ENCODE results near the gene RTRAF.

The RTRAF gene

DNA sequence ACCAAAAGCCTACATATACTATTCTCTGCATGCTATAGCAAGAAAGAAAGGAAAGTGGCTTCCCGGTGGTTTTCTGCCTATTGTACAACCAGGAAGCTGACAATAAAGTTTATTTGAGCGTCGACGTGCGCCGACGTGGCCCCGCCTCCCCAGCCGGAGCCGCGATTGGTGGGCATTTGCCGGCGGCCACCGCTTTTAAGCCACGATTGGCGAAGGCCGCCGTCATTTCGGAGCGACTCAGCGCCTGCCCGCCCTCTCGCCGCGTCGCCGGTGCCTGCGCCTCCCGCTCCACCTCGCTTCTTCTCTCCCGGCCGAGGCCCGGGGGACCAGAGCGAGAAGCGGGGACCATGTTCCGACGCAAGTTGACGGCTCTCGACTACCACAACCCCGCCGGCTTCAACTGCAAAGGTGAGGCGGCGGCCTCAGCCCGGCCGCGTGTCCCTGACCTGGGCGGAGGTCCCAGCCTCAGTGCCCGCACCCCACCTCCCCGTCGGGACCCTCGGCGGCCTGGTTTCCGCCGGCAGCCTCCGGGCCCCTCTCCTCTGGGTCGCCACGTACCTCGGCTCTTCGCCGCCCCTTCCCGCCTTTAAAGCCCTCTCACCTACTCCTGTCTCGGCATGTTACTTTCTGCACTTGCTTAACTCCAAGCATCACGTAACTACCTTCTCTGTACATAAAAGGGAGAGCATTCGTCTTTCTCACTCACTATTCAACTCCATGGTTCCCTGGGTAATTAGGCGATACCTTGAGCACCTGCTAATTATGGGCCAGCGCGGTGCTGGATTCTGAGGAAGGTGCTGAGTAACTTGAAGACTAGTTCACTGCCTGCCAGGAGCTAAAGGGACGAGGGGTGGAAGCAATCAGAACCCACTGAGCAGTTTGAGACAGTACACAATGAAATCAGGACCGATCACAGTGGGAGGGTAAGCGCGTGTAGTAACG lies at the start of gene RTRAF:
RTRAF (plus strand) TSS at position 254 of the 942 bp plus-strand sequence; CDS start at position 348, 94 bp downstream.
- DNase-seq (ENCODE audit: low spot score): peak; percentile 93

DNA sequence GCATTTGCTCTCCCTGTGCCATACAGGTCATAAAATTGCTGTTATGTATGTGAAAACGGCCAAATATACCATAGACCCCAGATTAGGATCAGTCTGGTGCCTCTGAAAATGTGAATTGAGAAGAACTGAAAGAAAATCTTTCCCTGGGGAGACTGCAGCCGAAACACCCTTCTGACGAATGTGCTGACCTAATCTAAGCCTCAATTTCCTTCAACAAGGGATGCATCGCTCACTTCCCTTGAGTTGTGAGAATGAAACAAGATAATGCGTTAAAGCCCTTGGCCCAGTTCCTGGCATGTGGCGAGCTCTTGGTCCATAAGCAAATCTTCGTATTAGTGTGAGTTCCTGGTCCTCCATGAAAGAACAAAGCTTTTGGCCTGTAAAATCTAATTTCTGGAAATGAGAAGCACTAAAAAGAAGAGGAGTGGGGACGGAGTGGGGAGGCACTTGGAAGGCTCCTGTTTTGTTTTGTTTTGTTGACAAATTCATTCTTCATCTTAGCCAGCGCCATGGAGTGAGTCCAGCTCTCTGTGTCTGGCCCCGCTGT lies 49.5 kb upstream of the RTRAF start:
- no peak for DNase-seq (ENCODE audit: low spot score)

DNA sequence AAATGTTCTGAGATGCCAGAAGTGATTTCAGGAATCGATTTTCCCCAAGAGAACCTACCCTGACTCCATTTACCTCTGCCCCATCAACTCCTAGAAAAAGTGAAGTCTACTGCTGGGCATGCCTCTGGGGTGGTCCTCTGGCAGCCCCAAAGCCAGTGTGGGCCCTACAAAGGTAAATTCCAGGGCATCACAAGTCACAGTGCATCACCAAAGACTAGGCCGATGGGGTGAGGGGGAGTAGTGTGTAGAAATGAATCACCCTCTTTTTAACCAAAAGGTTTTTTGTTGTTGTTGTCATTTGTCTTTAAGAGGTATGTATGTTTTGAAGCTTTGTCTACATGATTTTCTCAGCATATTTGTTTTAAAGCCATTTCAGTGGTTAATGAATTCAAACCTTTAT lies 46.4 kb upstream of the RTRAF start:
- DNase-seq (ENCODE audit: low spot score): no peak

DNA sequence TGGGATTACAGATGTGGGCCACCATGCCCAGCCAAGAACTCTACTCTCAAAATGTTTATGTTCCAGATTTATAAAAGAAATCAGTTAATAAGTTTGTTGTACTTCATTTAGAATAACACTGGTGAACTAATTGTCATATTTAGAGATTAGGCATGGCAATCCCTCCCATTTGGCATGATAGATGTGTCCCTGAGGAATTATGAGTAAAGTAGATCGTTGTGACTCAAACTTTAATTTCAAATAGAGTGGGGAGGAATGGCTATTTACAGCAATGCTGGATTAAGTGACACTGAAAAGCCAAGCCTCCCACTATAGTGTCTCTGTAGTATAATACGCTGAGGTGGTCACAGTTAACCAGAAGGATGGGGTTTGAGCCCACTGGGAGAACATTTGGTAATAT lies 39.3 kb upstream of the RTRAF start:
- DNase-seq (ENCODE audit: low spot score): no peak

DNA sequence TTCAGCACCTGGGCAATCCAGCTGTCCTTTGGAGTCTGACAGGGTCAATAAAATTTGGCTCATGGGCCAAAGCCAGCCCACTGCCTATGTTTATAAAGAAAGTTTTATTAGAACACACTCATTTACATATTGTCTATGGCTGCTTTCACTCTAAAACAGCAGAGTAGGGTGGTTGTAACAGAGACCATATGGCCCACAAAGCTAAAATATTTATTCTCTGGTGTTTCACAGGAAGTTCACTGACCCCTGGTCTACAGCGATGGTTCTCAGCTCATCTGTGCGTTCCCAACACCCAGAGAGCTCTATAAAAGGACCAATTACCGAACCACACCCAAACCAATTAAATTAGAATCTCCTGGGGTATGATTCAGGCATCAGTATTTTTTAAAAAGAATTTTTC lies 37.7 kb upstream of the RTRAF start:
- no peak for DNase-seq (ENCODE audit: low spot score)

DNA sequence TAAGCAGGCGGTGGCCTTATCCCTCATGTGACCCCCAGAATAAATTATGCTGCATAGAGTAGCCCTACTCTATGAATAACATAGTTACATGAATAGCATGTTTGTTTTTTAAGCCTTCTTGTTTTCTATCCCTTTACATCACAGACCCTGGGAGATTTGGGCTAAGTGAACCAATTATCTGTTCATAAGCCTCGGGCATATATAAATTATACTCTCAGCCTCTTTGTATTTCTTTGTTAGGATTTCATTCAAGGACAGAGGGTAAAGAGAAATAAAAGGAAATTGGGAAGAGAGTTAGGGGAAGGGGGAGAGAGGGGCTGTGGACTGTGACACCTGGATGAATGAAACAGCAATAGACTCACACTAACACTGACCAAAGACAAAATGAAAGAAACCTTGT lies 35.3 kb upstream of the RTRAF start:
- DNase-seq (ENCODE audit: low spot score): no peak

DNA sequence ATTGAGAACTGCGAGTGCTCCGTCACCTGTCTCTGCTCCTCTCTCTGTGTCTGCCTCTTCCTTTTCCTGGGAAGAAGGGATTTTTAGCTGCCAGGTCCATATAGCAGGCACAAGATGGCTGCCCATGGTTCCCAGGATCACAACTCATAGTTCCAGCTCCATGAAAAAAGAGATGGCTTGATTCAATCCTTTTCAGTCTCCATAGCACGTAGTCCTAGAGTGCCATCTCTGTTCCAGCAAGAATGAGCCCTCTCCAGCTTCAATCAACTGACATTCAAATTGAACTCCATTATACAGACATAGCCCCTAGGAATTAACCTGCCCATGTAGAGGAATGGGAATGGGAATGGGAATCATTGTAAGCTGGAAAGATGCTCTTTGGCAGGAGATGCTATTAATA lies 34.7 kb upstream of the RTRAF start:
- DNase-seq (ENCODE audit: low spot score): no peak

DNA sequence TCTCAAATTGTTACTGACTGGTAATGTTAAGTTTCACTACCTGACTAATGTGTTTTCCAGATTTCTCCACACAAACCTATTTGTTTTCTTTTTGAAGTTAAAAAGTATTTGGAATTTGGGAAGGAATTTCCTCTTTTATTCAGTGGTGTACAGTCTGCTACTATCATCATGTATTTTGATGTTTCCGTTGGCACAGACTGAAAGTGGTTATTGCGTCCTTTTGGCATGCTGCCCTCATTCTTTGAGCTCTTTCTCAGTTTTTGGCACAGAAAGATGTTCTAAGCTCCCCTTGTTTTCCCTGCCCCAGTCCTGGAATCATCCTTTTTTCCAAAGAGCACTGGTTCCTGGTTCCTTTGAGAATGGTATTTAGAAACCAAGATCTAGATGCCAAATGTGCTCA lies 31.4 kb upstream of the RTRAF start:
- no peak for DNase-seq (ENCODE audit: low spot score)

DNA sequence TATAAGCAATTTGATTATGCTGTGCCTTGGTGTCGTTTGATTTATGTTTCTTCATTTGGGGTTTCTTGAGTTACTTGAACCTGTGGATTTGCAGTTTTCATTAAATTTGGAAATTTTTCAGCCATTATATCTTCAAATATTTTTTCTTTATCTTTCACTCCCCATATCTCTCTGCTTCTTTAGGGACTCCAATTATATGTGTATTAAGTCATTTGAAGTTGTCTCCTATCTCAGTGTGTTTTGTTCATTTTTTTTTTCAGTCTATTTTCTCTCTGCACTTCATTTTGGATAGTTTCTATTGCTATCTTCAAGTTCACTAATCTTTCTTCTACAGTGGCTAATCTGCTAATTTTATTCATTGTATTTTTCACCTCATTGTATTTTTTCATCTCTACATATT lies 29.4 kb upstream of the RTRAF start:
- DNase-seq (ENCODE audit: low spot score): no peak

DNA sequence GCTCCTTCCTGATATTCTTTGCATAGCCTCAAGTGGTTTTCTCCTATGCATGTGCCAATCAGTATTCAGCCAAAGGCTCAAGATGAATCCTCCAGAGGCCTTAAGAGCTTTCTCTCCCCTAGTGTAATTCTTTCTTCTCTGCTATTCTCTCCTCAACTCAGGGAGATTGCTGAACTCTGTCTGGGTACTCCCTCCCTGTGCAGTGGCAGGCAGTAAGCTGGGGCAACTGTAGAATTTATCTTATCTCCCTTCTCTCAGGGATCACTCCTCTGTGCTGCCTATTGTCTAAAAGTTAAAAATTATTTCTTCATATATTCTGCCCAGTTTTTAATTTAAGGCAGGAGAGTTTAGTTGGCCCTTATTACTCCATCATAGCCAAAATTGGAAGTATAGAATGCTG lies 28.5 kb upstream of the RTRAF start:
- no peak for DNase-seq (ENCODE audit: low spot score)

DNA sequence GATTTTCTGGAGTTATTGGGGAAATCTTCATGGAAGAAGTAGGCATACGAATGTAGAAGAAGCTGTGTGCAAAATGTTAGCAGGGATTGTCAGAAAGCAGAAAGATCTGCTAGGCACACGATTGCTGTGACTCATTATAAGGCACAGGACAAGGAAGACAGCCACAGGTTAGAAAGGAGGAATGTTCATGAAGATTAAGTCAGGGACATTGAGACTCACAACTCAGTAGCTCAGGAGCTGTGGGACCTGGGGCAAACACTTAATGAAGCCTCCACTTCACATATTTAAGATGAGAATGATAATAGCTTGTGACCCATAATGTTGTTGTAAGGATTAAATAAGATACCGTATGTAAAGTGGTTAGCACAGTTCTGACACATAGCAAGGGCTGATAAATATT lies 26.6 kb upstream of the RTRAF start:
- DNase-seq (ENCODE audit: low spot score): no peak

DNA sequence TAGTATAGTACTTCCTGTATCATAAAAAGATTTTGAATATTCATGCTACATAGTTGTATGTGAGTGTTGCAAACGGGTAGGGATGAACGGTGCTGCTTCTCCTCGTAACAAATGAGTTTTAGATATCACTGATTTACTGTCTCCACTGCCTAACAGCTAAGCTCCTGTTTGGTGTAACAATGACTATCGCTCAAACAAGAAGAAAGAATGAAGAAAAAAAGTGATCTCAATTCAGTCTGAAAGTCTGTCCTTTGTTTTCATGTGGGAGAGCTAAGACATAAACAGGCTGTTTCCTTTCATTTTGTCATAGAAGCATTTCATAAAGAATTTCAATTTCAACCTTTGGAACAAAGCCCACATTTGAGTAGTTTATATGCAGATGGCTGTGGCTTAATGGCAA lies 26.1 kb upstream of the RTRAF start:
- no peak for DNase-seq (ENCODE audit: low spot score)

DNA sequence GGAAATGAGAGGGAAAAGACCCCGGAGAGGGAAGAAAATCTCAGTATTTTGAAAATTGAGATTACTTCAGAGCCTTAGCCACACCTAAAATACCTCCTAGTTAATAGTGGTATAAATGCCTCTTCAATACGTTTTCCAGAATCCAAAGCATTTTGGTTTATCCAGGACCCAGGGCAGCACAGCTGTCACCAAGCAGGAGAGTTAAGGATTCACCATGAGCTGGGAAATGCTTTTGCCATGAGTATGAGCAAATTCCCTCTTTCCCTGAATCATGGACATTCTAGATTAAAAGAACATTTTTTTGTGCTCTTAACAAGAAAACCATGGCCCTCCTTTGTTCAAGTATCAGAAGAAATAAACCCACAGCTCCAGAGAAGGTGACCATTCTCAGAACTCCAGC lies 21.8 kb upstream of the RTRAF start:
- DNase-seq (ENCODE audit: low spot score): no peak

DNA sequence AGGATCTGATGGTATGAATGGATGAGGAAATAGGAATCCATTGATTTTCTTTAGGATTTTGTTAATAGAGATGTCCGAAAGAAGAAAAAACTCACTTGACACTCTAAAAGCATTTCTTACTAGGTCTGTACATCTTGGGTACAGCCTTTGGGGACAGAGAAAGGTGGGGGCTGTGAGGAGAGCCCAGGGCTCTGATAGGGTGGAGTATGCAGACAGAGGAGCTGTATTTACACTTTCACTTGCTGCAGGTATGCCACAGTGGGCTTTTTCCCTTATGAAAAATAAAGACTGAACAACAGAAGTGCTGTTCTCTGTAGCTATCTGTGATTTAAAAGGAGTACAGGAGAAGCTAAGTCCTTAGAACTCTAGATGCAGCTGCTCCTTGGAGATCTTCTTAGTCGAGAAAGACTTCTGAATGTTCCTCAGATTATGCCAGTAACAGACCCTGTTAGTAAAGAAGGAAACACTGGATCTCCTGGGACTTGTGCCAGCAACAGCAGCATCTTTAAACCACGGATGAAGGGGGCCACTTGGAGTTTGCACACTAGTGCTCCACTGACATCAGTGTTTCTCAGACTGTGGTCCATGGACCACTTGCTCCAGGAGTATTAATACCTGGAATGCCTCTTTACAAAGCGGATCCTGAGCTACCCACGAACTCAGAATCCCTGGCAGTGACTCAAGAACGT lies 19.4 kb upstream of the RTRAF start:
- DNase-seq (ENCODE audit: low spot score): no peak

DNA sequence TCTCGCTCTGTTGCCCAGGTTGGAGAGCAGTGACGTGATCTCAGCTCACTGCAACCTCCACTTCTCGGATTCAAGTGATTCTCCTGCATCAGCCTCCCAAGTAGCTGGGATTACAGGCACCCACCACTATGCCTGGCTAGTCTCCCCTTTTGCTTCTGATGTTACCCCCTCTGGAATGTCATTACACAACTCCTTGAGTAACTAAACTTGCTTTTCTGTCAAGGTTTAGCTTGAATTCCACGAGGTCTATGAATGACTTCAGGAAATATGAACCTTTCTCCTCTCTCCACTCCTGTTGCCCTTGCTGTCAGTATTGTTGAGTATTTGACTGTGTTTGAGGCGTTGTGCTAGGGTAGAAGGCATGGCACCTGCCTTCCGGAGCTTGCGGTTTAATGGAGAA lies 16.8 kb upstream of the RTRAF start:
- no peak for DNase-seq (ENCODE audit: low spot score)

DNA sequence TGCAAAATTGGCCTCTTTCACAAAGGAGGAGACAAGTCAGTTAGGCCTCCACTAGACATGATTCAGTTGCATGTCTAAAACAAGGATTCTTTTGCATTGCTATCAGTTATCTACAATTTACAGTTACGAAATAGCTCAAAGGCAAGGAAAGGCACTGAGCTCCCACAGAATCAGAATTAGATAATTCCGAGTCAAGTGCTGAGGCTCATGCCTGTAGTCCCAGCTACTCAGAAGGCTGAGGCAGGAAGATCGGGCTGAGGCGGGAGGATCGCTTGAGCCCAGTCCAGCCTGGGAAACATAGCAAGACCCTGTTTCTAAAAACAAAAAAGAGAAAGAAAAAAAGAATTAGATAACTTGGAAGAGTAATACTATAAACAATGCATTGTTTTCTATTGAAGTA lies 12.3 kb upstream of the RTRAF start:
- no peak for DNase-seq (ENCODE audit: low spot score)

DNA sequence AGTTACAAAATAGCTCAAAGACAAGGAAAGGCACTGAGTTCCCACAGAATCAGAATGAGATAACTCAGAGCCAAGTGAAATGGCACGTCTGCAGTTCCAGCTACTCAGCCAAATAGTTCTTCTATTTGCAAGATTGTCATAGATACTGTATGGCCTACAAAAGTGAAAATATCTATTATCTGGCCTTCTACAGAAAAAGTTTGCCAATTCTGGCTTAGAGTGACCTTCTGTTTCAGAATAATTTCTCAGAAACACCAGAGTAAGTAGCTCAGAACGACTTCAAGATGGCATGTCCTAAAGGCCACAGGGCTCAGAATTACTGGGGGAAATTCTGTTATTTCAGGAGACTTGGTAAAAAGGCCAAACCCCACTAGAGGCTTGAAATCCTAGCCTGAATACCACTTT lies 10.7 kb upstream of the RTRAF start:
- DNase-seq (ENCODE audit: low spot score): no peak

DNA sequence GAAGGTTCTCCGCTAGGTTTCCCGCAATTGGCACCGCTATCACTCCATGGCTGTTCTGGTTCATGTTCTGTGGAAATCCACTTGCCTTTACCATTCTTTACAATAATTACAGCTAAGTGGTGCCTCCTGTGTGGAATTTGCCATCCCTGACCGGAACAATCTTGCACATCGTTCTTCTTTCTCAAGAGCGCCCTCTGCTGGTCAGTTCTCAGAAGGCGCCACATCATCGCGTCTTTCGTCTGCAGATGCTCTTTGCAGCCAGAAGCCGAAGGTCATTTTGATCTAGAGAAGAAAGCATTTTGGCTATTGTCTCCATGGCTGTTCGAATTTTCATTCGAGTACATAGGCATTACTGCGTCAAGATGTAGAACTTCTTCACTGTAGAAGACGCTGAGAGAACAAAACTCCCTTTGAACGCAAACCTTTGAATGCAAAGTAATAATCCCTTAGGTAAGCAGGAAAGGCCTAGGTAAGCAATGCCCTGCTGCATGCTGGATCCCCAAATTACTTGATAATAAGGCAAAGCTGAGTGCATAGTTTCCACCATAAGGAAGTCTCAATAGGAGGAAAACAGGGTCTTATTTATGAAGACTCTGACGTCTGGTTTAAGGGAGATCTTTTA lies 10.1 kb upstream of the RTRAF start:
- DNase-seq (ENCODE audit: low spot score): peak; percentile 85

DNA sequence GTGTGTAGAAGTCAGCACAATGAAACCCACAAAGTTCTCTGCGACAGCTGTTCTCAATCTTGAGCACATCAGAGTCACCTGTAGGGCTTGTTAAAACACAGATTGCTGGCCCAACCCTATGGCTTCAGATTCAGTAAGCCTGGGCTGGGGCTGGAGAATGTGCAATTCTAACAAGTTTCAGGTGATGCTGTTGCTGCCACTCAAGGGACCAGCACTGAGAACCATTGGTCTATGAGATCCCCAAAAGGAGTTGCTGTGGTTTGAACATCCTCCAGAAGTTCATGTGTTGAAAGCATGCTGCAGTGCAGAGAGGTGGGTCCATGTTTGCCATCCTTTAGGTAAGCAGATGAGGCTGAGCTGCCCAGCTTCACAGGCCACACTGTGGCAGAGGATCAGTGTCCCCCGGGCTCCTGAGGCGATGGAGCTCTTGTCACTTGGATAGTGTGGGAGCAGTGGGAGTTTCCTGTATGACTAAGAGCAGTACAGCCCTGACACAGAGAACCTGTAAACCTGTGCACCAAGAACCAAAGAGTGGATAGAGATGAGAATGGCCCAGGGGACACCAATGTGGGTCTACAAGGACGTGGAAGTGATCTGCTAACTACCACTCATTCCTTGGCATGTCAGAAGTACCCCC lies 8.0 kb upstream of the RTRAF start:
- no peak for DNase-seq (ENCODE audit: low spot score)

DNA sequence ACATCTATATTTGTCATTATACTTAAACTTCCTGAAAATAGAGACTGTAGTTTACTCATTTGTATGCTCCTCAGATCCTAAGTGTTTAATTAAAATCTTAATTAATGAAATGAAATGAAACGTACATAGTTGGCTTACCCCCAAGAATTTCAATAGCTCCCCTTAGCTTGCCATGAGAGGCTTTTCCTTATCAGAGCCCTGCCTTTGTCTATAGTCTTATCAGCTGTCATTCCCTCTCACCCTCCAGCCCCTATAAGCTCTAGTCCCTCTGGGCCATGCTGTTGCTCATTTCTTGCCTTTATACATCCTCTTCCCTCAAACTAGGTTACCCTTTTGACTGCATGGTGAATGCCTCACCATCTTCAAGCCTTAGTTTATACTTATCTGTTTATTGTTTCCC lies 1.1 kb upstream of the RTRAF start:
- no peak for DNase-seq (ENCODE audit: low spot score)

DNA sequence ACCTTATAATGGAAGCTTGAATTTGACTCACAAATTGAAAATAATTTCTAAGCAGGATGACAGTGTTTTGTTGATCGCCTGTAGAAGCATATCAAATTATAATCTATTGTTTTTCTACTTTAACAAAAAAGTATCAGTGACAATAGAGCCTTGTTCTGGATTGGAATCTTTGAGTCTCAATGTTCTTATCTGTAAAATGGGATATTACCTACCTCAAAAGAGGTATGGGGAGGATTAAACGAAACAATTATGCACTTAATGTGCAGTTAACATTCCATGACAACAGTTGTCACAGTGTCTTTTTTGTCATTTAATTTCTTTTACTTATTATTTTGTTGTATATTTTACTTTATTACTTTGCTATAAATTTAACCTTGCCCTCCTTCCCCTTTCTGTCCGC lies 1.1 kb downstream of the RTRAF start:
- DNase-seq (ENCODE audit: low spot score): no peak

DNA sequence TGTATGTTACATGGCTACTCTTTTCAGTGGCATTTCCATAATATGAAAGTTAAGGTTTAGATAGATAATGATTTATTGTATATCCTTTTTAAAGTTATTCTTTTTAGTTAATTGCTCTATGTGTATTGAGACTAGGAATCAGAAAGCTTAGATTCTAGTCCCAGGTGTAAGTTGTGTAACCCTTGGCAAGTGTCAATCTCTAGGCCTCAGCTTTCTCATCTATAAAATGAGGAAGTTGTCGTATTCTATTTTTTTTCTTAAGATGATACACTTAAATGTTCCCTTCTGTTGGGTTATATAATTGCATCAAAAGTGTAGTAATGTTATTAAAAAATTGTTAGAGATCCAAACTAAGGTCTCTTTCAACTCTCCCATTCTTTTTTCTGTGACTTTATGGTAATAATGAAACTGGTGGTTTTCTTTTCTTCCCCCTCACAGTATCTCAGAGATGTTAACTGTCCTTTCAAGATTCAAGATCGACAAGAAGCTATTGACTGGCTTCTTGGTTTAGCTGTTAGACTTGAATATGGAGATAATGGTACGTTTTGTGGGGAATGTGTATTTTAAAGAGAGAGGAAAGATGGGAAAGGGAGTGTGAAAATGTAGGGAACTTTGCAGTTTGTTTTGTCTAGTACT lies 4.1 kb downstream of the RTRAF start:
- no peak for DNase-seq (ENCODE audit: low spot score)
